Ovary (tissue), 9 donors: Measurements from ENCODE around the gene FAM184A. TPM values are rescaled to one million over a fixed set of nuclear protein-coding genes. Genes with fewer than 3 reads are reported as not detected.
A peak's percentile ranks its signal among the peaks of the same experiment; 100 is the strongest.

Experiments used
- DNase-seq, 5 donors: peaks; one replicate each; pipeline ENCODE4 v3.0.0-alpha.2; 2019 to 2020
- H3K27ac ChIP-seq, 2 donors: fragments of 200-600 bp; one replicate each; pipeline versions ENCODE4 v1.5.1 to v1.8.0; 2019 to 2022
- H3K27me3 ChIP-seq: fragments of 200-600 bp; one replicate; pipeline ENCODE4 v1.8.0; 2022
- H3K36me3 ChIP-seq: fragments of 200-600 bp; sonication (generic); one replicate; pipeline ENCODE4 v1.5.1; 2019
- H3K4me1 ChIP-seq: one replicate; pipeline ENCODE4 v1.8.1; 2013; ENCODE audit warnings: mild to moderate bottlenecking, moderate library complexity; ENCODE audit not compliant: insufficient read depth
- H3K4me3 ChIP-seq: fragments of 200-600 bp; sonication (generic); one replicate; pipeline ENCODE4 v1.5.1; 2017
- H3K9me3 ChIP-seq, 2 donors: fragments of 200-600 bp in 1 of 2; sonication (generic) in 1 of 2; one replicate each; pipeline versions ENCODE4 v1.5.1 to v1.8.1; 2013 to 2019; ENCODE audit warnings: mild to moderate bottlenecking in 1 of 2, moderate library complexity in 1 of 2
- CTCF ChIP-seq, 3 donors: fragments of 450-650 bp in 2 of 3; fragments of 200-600 bp in 1 of 3; IDR thresholded peaks; one replicate each; pipeline versions ENCODE4 v1.5.1 to v1.8.0; 2016 to 2022; ENCODE audit warnings: antibody characterized with exemption in 3 of 3, mild to moderate bottlenecking in 1 of 3
- EP300 ChIP-seq: sonication (generic); formaldehyde crosslinking; IDR thresholded peaks from one replicate; pipeline ENCODE4 v1.6.1; 2017; ENCODE audit warnings: antibody characterized with exemption
- POLR2A ChIP-seq: fragments of 450-650 bp; IDR thresholded peaks from one replicate; pipeline ENCODE4 v1.6.1; 2017; ENCODE audit warnings: antibody characterized with exemption, mild to moderate bottlenecking, moderate library complexity
- WGBS, 3 donors: extraction: QIAGEN DNeasy Blood & Tissue Kit in 1 of 3; methylation state at CpG; one replicate each; pipeline versions ENCODE4 v1.1.5 to v1.1.7; 2013 to 2017; 5-methylcytosine and 5-hydroxymethylcytosine counted together
- intact Hi-C, 4 donors: fragments of 100-400 bp; cut with DNase I; formaldehyde crosslinking; loops; one replicate each; pipeline versions ENCODE4 v1.11.0 to v1.15.1; 2022 to 2023
- polyA plus RNA-seq, 2 donors: library from polyadenylated mRNA; stranded (reverse); fragments of 200-250 nt in 1 of 2; fragments of 350-450 nt in 1 of 2; fragmentation: Illumina TruSeq in 1 of 2; extraction: RNeasy Lipid Tissue Mini Kit (QIAGEN cat#74804) in 1 of 2; gene quantifications; one replicate each; pipeline ENCODE4 v1.2.3, GENCODE V29; 2013 to 2014
- total RNA-seq, 7 donors: library from RNA; depleted of rRNA in 2 of 7; stranded (reverse); fragments of >200 nt in 2 of 7; fragmentation: NEBNext Ultra II Directional in 3 of 7; extraction: Animal tissue kit (Norgen Biotek cat#: 25700) in 3 of 7; gene quantifications; one replicate each; pipeline versions ENCODE4 v1.1.0 to v1.2.4, GENCODE V29; 2016 to 2023
- donor health status: DM: no; HTN: no; CAD: no; lungs with moderate emphysema.
- donor health status: DM: no; HTN: no; CAD: no.
- donor health status: Bipolar disorder and iron deficiency.
- donor health status: DM: yes; HTN: yes; CAD: no.
- donor health status: DM: no; HTN: no; CAD: no.
- donor health status: DM: yes; HTN: yes; CAD: no.

The FAM184A gene
- total and polyA plus RNA-seq, 9 donors = 2.8 to 10.8 (median 6.5) TPM

- TF ChIP-seq POLR2A = no peak
- TF ChIP-seq EP300 = no peak
- peak; percentile 32 to 76 (median 56) for TF ChIP-seq CTCF (IDR thresholded peaks at IDR 0.05)
- H3K9me3 ChIP-seq = no peaks in the 10 kb centered on the region
- H3K4me1 ChIP-seq = no peaks in the 10 kb centered on the region
- no peaks in the 10 kb centered on the region for H3K27me3 ChIP-seq
- H3K4me3 ChIP-seq = no peak overlapping the region
- 30 to 38% (median 36%) methylated on average over 8 of the region's 8 CpGs for WGBS, 3 donors
- no peaks in the 10 kb centered on the region for H3K36me3 ChIP-seq
- intact Hi-C loops = loop anchor here (5.0 kb wide), 3 partner anchors 144 to 869 kb away; no protein-coding TSS in a partner anchor
- no peak overlapping the region for H3K27ac ChIP-seq
- peak in 2 of 5 donors; percentile 16 to 44 for DNase-seq
Measured at GRCh38 chr6:119110601-119111548, 32.4 kb upstream of the FAM184A start.

GRCh38 chr6:119109654-119110325, 31.3 kb upstream of the FAM184A start:
- no peak for DNase-seq
- Histone ChIP-seq H3K36me3 (no peaks in the 10 kb centered on the region), H3K27ac (no peak overlapping the region), H3K4me1 (no peaks in the 10 kb centered on the region), H3K4me3 (no peak overlapping the region), H3K9me3 (no peaks in the 10 kb centered on the region), H3K27me3 (no peaks in the 10 kb centered on the region)
- intact Hi-C loops = loop anchor here (2.0 to 5.0 kb wide), 4 partner anchors 141 to 867 kb away; no protein-coding TSS in a partner anchor
- no peak for TF ChIP-seq EP300
- TF ChIP-seq POLR2A = no peak
- no peak for TF ChIP-seq CTCF (IDR thresholded peaks at IDR 0.05)
- WGBS, 3 donors = 54 to 57% (median 55%) methylated on average over 8 of the region's 8 CpGs

GRCh38 chr6:119108076-119108475, 29.6 kb upstream of the FAM184A start:
- Histone ChIP-seq H3K27ac (no peak overlapping the region), H3K9me3 (no peaks in the 10 kb centered on the region), H3K36me3 (no peaks in the 10 kb centered on the region), H3K4me3 (no peak overlapping the region), H3K4me1 (no peaks in the 10 kb centered on the region), H3K27me3 (no peaks in the 10 kb centered on the region)
- no peak for TF ChIP-seq POLR2A
- no peak for TF ChIP-seq EP300
- no peak for TF ChIP-seq CTCF (IDR thresholded peaks at IDR 0.05)
- 87 to 94% (median 91%) methylated on average over 3 of the region's 3 CpGs for WGBS, 3 donors
- no peak for DNase-seq
- intact Hi-C loops = loop anchor here in 1 of 4 donors (2.0 kb wide), 1 partner anchor 139 kb away; no protein-coding TSS in a partner anchor

GRCh38 chr6:119105282-119105681, 26.8 kb upstream of the FAM184A start:
- WGBS, 3 donors = 59 to 76% (median 72%) methylated on average over 5 of the region's 5 CpGs
- intact Hi-C loops = no loop called here
- DNase-seq = no peak

More at GRCh38 chr6:119105282-119105681, 26.8 kb upstream of the FAM184A start:
- H3K27me3 ChIP-seq = no peaks in the 10 kb centered on the region
- H3K27ac ChIP-seq = no peak overlapping the region
- H3K4me3 ChIP-seq = no peak overlapping the region
- no peaks in the 10 kb centered on the region for H3K36me3 ChIP-seq
- TF ChIP-seq CTCF (IDR thresholded peaks at IDR 0.05) (no peak), POLR2A (no peak), EP300 (no peak)
- no peaks in the 10 kb centered on the region for H3K4me1 ChIP-seq
- no peaks in the 10 kb centered on the region for H3K9me3 ChIP-seq
